Measurements from ENCODE around the gene IL15RA.

The IL15RA gene

GRCh38 chr10:5905854-5906507, 71.4 kb downstream of the IL15RA start:
- no peak overlapping the region for H4K8ac ChIP-seq (ENCODE audit: low read length)
- no peak overlapping the region for H3K18ac ChIP-seq (ENCODE audit: low read depth in 1 of 2, low read length in 2 of 2)
- H3K4ac ChIP-seq (ENCODE audit: low read depth in 1 of 2, low read length in 2 of 2), result no peak overlapping the region
- 98% methylated on average over 13 of the region's 13 CpGs for WGBS
- H3K14ac ChIP-seq (ENCODE audit: low read length in 2 of 2), result no peak overlapping the region
- no peak overlapping the region for H3K4me3 ChIP-seq (ENCODE audit: insufficient read depth in 1 of 2, low read depth in 1 of 2, low read length in 2 of 2)
- no peaks in the 10 kb centered on the region for H3K9me3 ChIP-seq (ENCODE audit: control insufficient read depth, low read length)
- H2BK15ac ChIP-seq (ENCODE audit: low read depth, poor library complexity, severe bottlenecking), result no peak overlapping the region
- H3K4me1 ChIP-seq (ENCODE audit: control insufficient read depth, insufficient read depth, low read depth, low read length), result no peaks in the 10 kb centered on the region
- no peak overlapping the region for H3K4me2 ChIP-seq (ENCODE audit: low read length, poor library complexity, severe bottlenecking)
- H4K91ac ChIP-seq (ENCODE audit: low read length), result no peak overlapping the region
- no peak overlapping the region for H3K9ac ChIP-seq (ENCODE audit: low read length)
- no peak overlapping the region for H3K23ac ChIP-seq (ENCODE audit: low read length in 2 of 2)
- no peak overlapping the region for H2AFZ ChIP-seq (ENCODE audit: low read depth, low read length)
- H3K36me3 ChIP-seq (ENCODE audit: control insufficient read depth in 1 of 2, insufficient read depth in 2 of 2, low read depth in 1 of 2, low read length in 2 of 2), result peaks cover 32 to 60% of the 10 kb centered on the region in 2 experiments
- H2BK5ac ChIP-seq (ENCODE audit: low read depth, low read length, poor library complexity, severe bottlenecking), result no peak overlapping the region
- no peak for DNase-seq
- peaks cover 30% of the 10 kb centered on the region for H3K79me1 ChIP-seq (replicated peaks; ENCODE audit: low read length, poor library complexity, severe bottlenecking)
- no peak overlapping the region for H3K27ac ChIP-seq (ENCODE audit: low read length, poor library complexity, severe bottlenecking)
- H2AK5ac ChIP-seq (ENCODE audit: low read length, severe bottlenecking), result no peak overlapping the region
- no peak overlapping the region for H2BK12ac ChIP-seq (ENCODE audit: low read length in 2 of 2)
- no peaks in the 10 kb centered on the region for H3K27me3 ChIP-seq (ENCODE audit: control insufficient read depth in 1 of 2, insufficient read depth in 1 of 2, low read length in 2 of 2)
- no peak overlapping the region for H2BK120ac ChIP-seq (ENCODE audit: low read depth, low read length)

GRCh38 chr10:5904227-5904626, 73.1 kb downstream of the IL15RA start:
- no peak overlapping the region for H4K8ac ChIP-seq (ENCODE audit: low read length)
- no peak overlapping the region for H3K9ac ChIP-seq (ENCODE audit: low read length)
- H3K4me2 ChIP-seq (ENCODE audit: low read length, poor library complexity, severe bottlenecking), result no peak overlapping the region
- no peak overlapping the region for H3K4ac ChIP-seq (ENCODE audit: low read depth in 1 of 2, low read length in 2 of 2)
- H3K36me3 ChIP-seq (ENCODE audit: control insufficient read depth in 1 of 2, insufficient read depth in 2 of 2, low read depth in 1 of 2, low read length in 2 of 2), result peaks cover 20 to 51% of the 10 kb centered on the region in 2 experiments
- no peak overlapping the region for H3K14ac ChIP-seq (ENCODE audit: low read length in 2 of 2)
- peaks cover 35% of the 10 kb centered on the region for H3K79me1 ChIP-seq (replicated peaks; ENCODE audit: low read length, poor library complexity, severe bottlenecking)
- no peak for DNase-seq
- H2BK12ac ChIP-seq (ENCODE audit: low read length in 2 of 2), result no peak overlapping the region
- no peak overlapping the region for H4K91ac ChIP-seq (ENCODE audit: low read length)
- H3K9me3 ChIP-seq (ENCODE audit: control insufficient read depth, low read length), result no peaks in the 10 kb centered on the region
- H2AK5ac ChIP-seq (ENCODE audit: low read length, severe bottlenecking), result no peak overlapping the region
- H2AFZ ChIP-seq (ENCODE audit: low read depth, low read length), result no peak overlapping the region
- 100% methylated on average over 2 of the region's 4 CpGs for WGBS
- H3K27ac ChIP-seq (ENCODE audit: low read length, poor library complexity, severe bottlenecking), result no peak overlapping the region
- H2BK5ac ChIP-seq (ENCODE audit: low read depth, low read length, poor library complexity, severe bottlenecking), result no peak overlapping the region
- H3K23ac ChIP-seq (ENCODE audit: low read length in 2 of 2), result no peak overlapping the region
- no peaks in the 10 kb centered on the region for H3K4me1 ChIP-seq (ENCODE audit: control insufficient read depth, insufficient read depth, low read depth, low read length)
- no peak overlapping the region for H3K18ac ChIP-seq (ENCODE audit: low read depth in 1 of 2, low read length in 2 of 2)
- H2BK120ac ChIP-seq (ENCODE audit: low read depth, low read length), result no peak overlapping the region
- H3K27me3 ChIP-seq (ENCODE audit: control insufficient read depth in 1 of 2, insufficient read depth in 1 of 2, low read length in 2 of 2), result no peaks in the 10 kb centered on the region
- no peak overlapping the region for H3K4me3 ChIP-seq (ENCODE audit: insufficient read depth in 1 of 2, low read depth in 1 of 2, low read length in 2 of 2)
- no peak overlapping the region for H2BK15ac ChIP-seq (ENCODE audit: low read depth, poor library complexity, severe bottlenecking)

- Histone ChIP-seq H2AFZ (ENCODE audit: low read depth, low read length) (no peak overlapping the region), H3K79me1 (replicated peaks; ENCODE audit: low read length, poor library complexity, severe bottlenecking) (peaks cover 34% of the 10 kb centered on the region), H3K36me3 (ENCODE audit: control insufficient read depth in 1 of 2, insufficient read depth in 2 of 2, low read depth in 1 of 2, low read length in 2 of 2) (peaks cover 18 to 48% of the 10 kb centered on the region in 2 experiments), H3K14ac (ENCODE audit: low read length in 2 of 2) (no peak overlapping the region), H3K18ac (ENCODE audit: low read depth in 1 of 2, low read length in 2 of 2) (no peak overlapping the region), H3K9me3 (ENCODE audit: control insufficient read depth, low read length) (no peaks in the 10 kb centered on the region), H3K27me3 (ENCODE audit: control insufficient read depth in 1 of 2, insufficient read depth in 1 of 2, low read length in 2 of 2) (no peaks in the 10 kb centered on the region), H3K4ac (ENCODE audit: low read depth in 1 of 2, low read length in 2 of 2) (no peak overlapping the region), H2BK120ac (ENCODE audit: low read depth, low read length) (no peak overlapping the region), H4K8ac (ENCODE audit: low read length) (no peak overlapping the region), H2AK5ac (ENCODE audit: low read length, severe bottlenecking) (no peak overlapping the region), H3K27ac (ENCODE audit: low read length, poor library complexity, severe bottlenecking) (no peak overlapping the region), H3K9ac (ENCODE audit: low read length) (no peak overlapping the region), H3K4me1 (ENCODE audit: control insufficient read depth, insufficient read depth, low read depth, low read length) (no peaks in the 10 kb centered on the region), H3K23ac (ENCODE audit: low read length in 2 of 2) (no peak overlapping the region), H3K4me3 (ENCODE audit: insufficient read depth in 1 of 2, low read depth in 1 of 2, low read length in 2 of 2) (no peak overlapping the region), H3K4me2 (ENCODE audit: low read length, poor library complexity, severe bottlenecking) (no peak overlapping the region), H2BK12ac (ENCODE audit: low read length in 2 of 2) (no peak overlapping the region), H2BK15ac (ENCODE audit: low read depth, poor library complexity, severe bottlenecking) (no peak overlapping the region), H2BK5ac (ENCODE audit: low read depth, low read length, poor library complexity, severe bottlenecking) (no peak overlapping the region), H4K91ac (ENCODE audit: low read length) (no peak overlapping the region)
- WGBS, result 100% methylated on average over 4 of the region's 6 CpGs
- no peak for DNase-seq
Observed at GRCh38 chr10:5903563-5903962, 73.8 kb downstream of the IL15RA start.

- no peak overlapping the region for H3K4me2 ChIP-seq (ENCODE audit: low read length, poor library complexity, severe bottlenecking)
- peaks cover 40% of the 10 kb centered on the region for H3K79me1 ChIP-seq (replicated peaks; ENCODE audit: low read length, poor library complexity, severe bottlenecking)
- peaks cover 24 to 48% of the 10 kb centered on the region in 2 experiments for H3K36me3 ChIP-seq (ENCODE audit: control insufficient read depth in 1 of 2, insufficient read depth in 2 of 2, low read depth in 1 of 2, low read length in 2 of 2)
- no peak overlapping the region for H2BK5ac ChIP-seq (ENCODE audit: low read depth, low read length, poor library complexity, severe bottlenecking)
- no peak overlapping the region for H2BK15ac ChIP-seq (ENCODE audit: low read depth, poor library complexity, severe bottlenecking)
- no peak overlapping the region for H2AK5ac ChIP-seq (ENCODE audit: low read length, severe bottlenecking)
- H4K8ac ChIP-seq (ENCODE audit: low read length), result no peak overlapping the region
- no peak overlapping the region for H3K4ac ChIP-seq (ENCODE audit: low read depth in 1 of 2, low read length in 2 of 2)
- H3K27me3 ChIP-seq (ENCODE audit: control insufficient read depth in 1 of 2, insufficient read depth in 1 of 2, low read length in 2 of 2), result no peaks in the 10 kb centered on the region
- no peak overlapping the region for H4K91ac ChIP-seq (ENCODE audit: low read length)
- H2AFZ ChIP-seq (ENCODE audit: low read depth, low read length), result no peak overlapping the region
- no peaks in the 10 kb centered on the region for H3K4me1 ChIP-seq (ENCODE audit: control insufficient read depth, insufficient read depth, low read depth, low read length)
- no peak for DNase-seq
- H3K9ac ChIP-seq (ENCODE audit: low read length), result no peak overlapping the region
- no peak overlapping the region for H3K18ac ChIP-seq (ENCODE audit: low read depth in 1 of 2, low read length in 2 of 2)
- 98% methylated on average over 15 of the region's 18 CpGs for WGBS
- no peak overlapping the region for H2BK120ac ChIP-seq (ENCODE audit: low read depth, low read length)
- no peak overlapping the region for H3K14ac ChIP-seq (ENCODE audit: low read length in 2 of 2)
- H3K23ac ChIP-seq (ENCODE audit: low read length in 2 of 2), result no peak overlapping the region
- H3K4me3 ChIP-seq (ENCODE audit: insufficient read depth in 1 of 2, low read depth in 1 of 2, low read length in 2 of 2), result no peak overlapping the region
- H2BK12ac ChIP-seq (ENCODE audit: low read length in 2 of 2), result no peak overlapping the region
- H3K27ac ChIP-seq (ENCODE audit: low read length, poor library complexity, severe bottlenecking), result no peak overlapping the region
- H3K9me3 ChIP-seq (ENCODE audit: control insufficient read depth, low read length), result peaks cover 3% of the 10 kb centered on the region
Observed at GRCh38 chr10:5902511-5903274, 74.7 kb downstream of the IL15RA start.

All from mesenchymal stem cell (in vitro differentiated cells and primary cell).